GM12878 (cell line): ENCODE measurements around the gene MPST. TPM values are rescaled to one million over a fixed set of nuclear protein-coding genes. Genes with fewer than 3 reads are reported as not detected.

ENCODE experiments used
- ATAC-seq: fragments of 200-7000 bp; cut with Tn5 transposase; 3 replicates; pipeline ENCODE4 v1.9.1; 2020; ENCODE audit warnings: mild to moderate bottlenecking, moderate library complexity
- BruUV-seq: library from RNA; stranded (reverse); fragments of 400-500 nt; replicated peaks from 2 replicates; lab custom pipeline; 2021; lab: Mats Ljungman, UMichigan
- CTCF ChIA-PET: fragments of 300-600 bp; sonication (Branson Sonifier 250); formaldehyde crosslinking; extraction: SDS; loops from one replicate; lab custom pipeline; 2021; ENCODE audit warnings: inconsistent platforms; lab: Yijun Ruan, JAX
- POLR2A ChIA-PET: fragments of 350-600 bp; formaldehyde crosslinking; extraction: SDS; loops from one replicate; lab custom pipeline; 2021; ENCODE audit warnings: inconsistent platforms; lab: Charles Lee
- RAD21 ChIA-PET: fragments of 300-600 bp; sonication (Branson Sonifier 250); formaldehyde crosslinking; loops from one replicate; lab custom pipeline; 2023; ENCODE audit warnings: antibody characterized with exemption; ENCODE audit not compliant: unreplicated experiment; lab: Charles Lee
- SMC1A ChIA-PET: fragments of 300-600 bp; sonication (Branson Sonifier 250); formaldehyde crosslinking; loops from one replicate; lab custom pipeline; 2023; ENCODE audit not compliant: unreplicated experiment, uncharacterized antibody; lab: Charles Lee
- DNase-seq: peaks from one replicate; pipeline ENCODE4 v3.0.0-alpha.2; 2011; ENCODE audit warnings: low read depth, low spot score
- FAIRE-seq: peaks from 3 replicates; lab custom pipeline; 2011; peaks lifted over from hg19 to GRCh38; lab: Jason Lieb, UNC
- H2AFZ ChIP-seq: 2 replicates; pipeline ENCODE4 v1.6.0; 2011; ENCODE audit warnings: low read depth, low read length, control low read depth; ENCODE audit not compliant: control insufficient read depth
- H3K27ac ChIP-seq: 2 replicates; pipeline ENCODE4 v1.5.1; 2011; ENCODE audit warnings: control low read depth; ENCODE audit not compliant: control insufficient read depth, insufficient read depth
- H3K27me3 ChIP-seq, 2 experiments: replicated peaks in 1 of 2; 2 replicates each; pipeline versions ENCODE4 v1.6.0 to v1.6.1; 2011; ENCODE audit warnings: low read length in 1 of 2; ENCODE audit not compliant: control insufficient read depth in 2 of 2, insufficient read depth in 2 of 2
- H3K36me3 ChIP-seq, 2 experiments: 2 replicates each; pipeline ENCODE4 v1.5.1; 2011; ENCODE audit warnings: low read length in 1 of 2; ENCODE audit not compliant: control insufficient read depth in 2 of 2, insufficient read depth in 2 of 2
- H3K4me1 ChIP-seq: 2 replicates; pipeline ENCODE4 v1.6.1; 2011; ENCODE audit warnings: mild to moderate bottlenecking, low read length, moderate library complexity, mixed read lengths; ENCODE audit not compliant: control insufficient read depth, insufficient read depth
- H3K4me2 ChIP-seq: 2 replicates; pipeline ENCODE4 v1.6.0; 2011; ENCODE audit warnings: control low read depth; ENCODE audit not compliant: control insufficient read depth, insufficient read depth
- H3K4me3 ChIP-seq: fragments of 200-600 bp; sonication (generic); 2 replicates; pipeline ENCODE4 v1.5.1; 2016
- H3K79me2 ChIP-seq: 2 replicates; pipeline ENCODE4 v1.6.0; 2011; ENCODE audit warnings: low read length; ENCODE audit not compliant: control insufficient read depth, insufficient read depth
- H3K9ac ChIP-seq: 2 replicates; pipeline ENCODE4 v1.8.0; 2011; ENCODE audit warnings: low read length, control low read depth, mixed read lengths; ENCODE audit not compliant: control insufficient read depth, insufficient read depth
- H3K9me3 ChIP-seq: replicated peaks from 3 replicates; pipeline ENCODE4 v1.5.1; 2011; ENCODE audit warnings: mild to moderate bottlenecking, low read length; ENCODE audit not compliant: control insufficient read depth, insufficient read depth
- H4K20me1 ChIP-seq: 2 replicates; pipeline ENCODE4 v1.6.0; 2011; ENCODE audit not compliant: control insufficient read depth, insufficient read depth
- BHLHE40 ChIP-seq, 2 experiments: fragments of 450-650 bp in 1 of 2; IDR thresholded peaks; 2 replicates each; pipeline ENCODE4 v1.6.1; 2011 to 2017; ENCODE audit warnings: low read depth in 2 of 2, borderline replicate concordance in 1 of 2, improper control_type of control experiment in 1 of 2, low read length in 1 of 2, mild to moderate bottlenecking in 1 of 2
- DPF2 ChIP-seq: fragments of 450-650 bp; IDR thresholded peaks from 2 replicates; pipeline ENCODE4 v1.6.1; 2017; ENCODE audit warnings: mild to moderate bottlenecking
- KAT2A ChIP-seq: conservative IDR thresholded peaks from 2 replicates; pipeline ENCODE4 v1.6.1; 2011; ENCODE audit warnings: low read depth, low read length; ENCODE audit not compliant: control insufficient read depth
- MEF2A ChIP-seq: IDR thresholded peaks from 2 replicates; pipeline ENCODE4 v1.6.1; 2011; ENCODE audit warnings: low read depth, mild to moderate bottlenecking, low read length, moderate library complexity; ENCODE audit not compliant: insufficient read depth
- NFYB ChIP-seq: IDR thresholded peaks from 2 replicates; pipeline ENCODE4 v1.6.1; 2011; ENCODE audit warnings: low read depth, mild to moderate bottlenecking, low read length, improper control_type of control experiment, moderate library complexity; ENCODE audit not compliant: insufficient read depth
- NR2C2 ChIP-seq: IDR thresholded peaks from 2 replicates; pipeline ENCODE4 v1.6.1; 2011; ENCODE audit warnings: borderline replicate concordance, low read depth; ENCODE audit not compliant: control insufficient read depth, insufficient read length
- NR2F1 ChIP-seq: fragments of 450-650 bp; conservative IDR thresholded peaks from 2 replicates; pipeline ENCODE4 v1.6.1; 2017; ENCODE audit warnings: mild to moderate bottlenecking
- WGBS: methylation state at CpG from one replicate; pipeline ENCODE4 v1.1.6; 2016; ENCODE audit warnings: low lambda C conversion rate; ENCODE audit not compliant: insufficient replicate concordance, insufficient coverage; ENCODE audit errors: missing lambda C conversion rate; 5-methylcytosine and 5-hydroxymethylcytosine counted together
- in situ Hi-C: fragments of 300-500 bp; cut with MboI; formaldehyde crosslinking; loops from 9 replicates; pipeline ENCODE4 v1.14.3; 2018; ENCODE audit warnings: mixed read lengths
- intact Hi-C: fragments of 100-400 bp; cut with micrococcal nuclease; formaldehyde crosslinking; loops from one replicate; pipeline ENCODE4 v1.14.2; 2022; ENCODE audit not compliant: unreplicated experiment
- polyA plus RNA-seq, 11 experiments: library from polyadenylated mRNA; depleted of rRNA in 4 of 11; unstranded in 6 of 11; stranded (reverse) in 5 of 11; fragments of >200 nt; fragmentation: Nextera tagmentation in 4 of 11; fragmentation: Illumina TruSeq in 1 of 11; extraction: Ambion mirVana in 4 of 11; extraction: Trizol in 1 of 11; gene quantifications; 1 replicate in 1 of 11; 2 replicates in 10 of 11; pipeline versions ENCODE4 v1.2.1 to v1.2.3, GENCODE V29; 2011 to 2016; ENCODE audit warnings: inconsistent platforms in 2 of 11, missing spikeins in 2 of 11, low read depth in 1 of 11
- total RNA-seq, 4 experiments: library from RNA; depleted of rRNA in 3 of 4; stranded (reverse); fragments of >200 nt in 3 of 4; fragmentation: Illumina TruSeq in 1 of 4; extraction: Trizol in 1 of 4; gene quantifications; 2 replicates each; pipeline versions ENCODE4 v1.2.1 to v1.2.3, GENCODE V29; 2013 to 2021
- TF ChIP-seq, protein P1 (sequence below): IDR thresholded peaks from 2 replicates; pipeline ENCODE4 v1.6.1; 2011; ENCODE audit warnings: mild to moderate bottlenecking, low read depth, low read length, moderate library complexity; ENCODE audit not compliant: insufficient replicate concordance
- TF ChIP-seq, protein P2 (sequence below): fragments of 450-650 bp; IDR thresholded peaks from 2 replicates; pipeline ENCODE4 v1.6.1; 2018; ENCODE audit warnings: mild to moderate bottlenecking, low read depth, moderate library complexity; ENCODE audit not compliant: partially characterized antibody
- TF ChIP-seq, protein P3 (sequence below): fragments of 450-650 bp; IDR thresholded peaks from 2 replicates; pipeline ENCODE4 v1.6.1; 2017; ENCODE audit warnings: mild to moderate bottlenecking, low read depth, inconsistent platforms; ENCODE audit not compliant: poor library complexity, severe bottlenecking
- TF ChIP-seq, protein P4 (sequence below): IDR thresholded peaks from 2 replicates; pipeline ENCODE4 v1.6.1; 2012; ENCODE audit warnings: mild to moderate bottlenecking, low read depth, low read length

The MPST gene
- total and polyA plus RNA-seq, 10 of the 15 experiments (the other 5 are each of a cell fraction or from before 2014, with no cell fraction given): 0.95 to 88.7 (median 38.5) TPM

DNA sequence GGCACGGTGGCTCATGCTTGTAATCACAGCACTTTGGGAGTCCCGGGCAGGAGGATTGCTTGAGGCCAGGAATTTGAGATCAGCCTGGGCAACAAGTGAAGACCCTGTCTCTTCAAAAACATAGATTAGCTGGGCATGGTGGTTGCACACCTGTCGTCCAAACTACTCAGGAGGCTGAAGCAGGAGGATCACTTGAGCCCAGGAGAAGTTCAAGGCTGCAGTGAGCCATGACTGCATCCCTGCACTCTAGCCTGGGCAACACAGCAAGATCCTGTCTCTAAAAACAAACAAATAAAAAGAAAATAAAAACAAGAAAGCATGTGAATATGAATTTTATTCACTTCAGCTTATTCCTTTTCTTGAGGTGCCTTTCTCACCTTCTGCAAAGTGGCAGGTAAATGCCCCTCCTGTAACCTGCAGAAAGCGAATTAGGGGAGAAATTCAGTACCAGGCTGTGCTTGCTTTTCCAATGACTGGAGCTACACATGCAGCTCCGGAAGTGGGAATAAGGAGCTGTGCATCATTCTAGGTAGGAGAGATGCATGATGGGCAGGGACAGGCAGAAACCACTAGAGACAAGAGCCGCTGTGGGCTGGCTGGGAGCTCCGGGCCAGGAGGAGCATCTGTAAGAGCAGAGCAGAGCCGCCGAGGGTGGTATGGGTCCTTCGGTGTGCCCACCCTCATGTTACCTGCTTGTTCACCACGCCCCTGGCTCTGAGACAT, 17.3 kb downstream of the MPST start (continued):
- TF ChIP-seq BHLHE40 (IDR thresholded peaks at IDR 0.05; ENCODE audit: borderline replicate concordance in 1 of 2, low read depth in 2 of 2, low read length in 1 of 2) (no peak), NFYB (no peak)
- TF ChIP-seq, protein P1, sequence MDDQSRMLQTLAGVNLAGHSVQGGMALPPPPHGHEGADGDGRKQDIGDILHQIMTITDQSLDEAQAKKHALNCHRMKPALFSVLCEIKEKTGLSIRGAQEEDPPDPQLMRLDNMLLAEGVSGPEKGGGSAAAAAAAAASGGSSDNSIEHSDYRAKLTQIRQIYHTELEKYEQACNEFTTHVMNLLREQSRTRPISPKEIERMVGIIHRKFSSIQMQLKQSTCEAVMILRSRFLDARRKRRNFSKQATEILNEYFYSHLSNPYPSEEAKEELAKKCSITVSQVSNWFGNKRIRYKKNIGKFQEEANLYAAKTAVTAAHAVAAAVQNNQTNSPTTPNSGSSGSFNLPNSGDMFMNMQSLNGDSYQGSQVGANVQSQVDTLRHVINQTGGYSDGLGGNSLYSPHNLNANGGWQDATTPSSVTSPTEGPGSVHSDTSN: no peak
- TF ChIP-seq, protein P2, sequence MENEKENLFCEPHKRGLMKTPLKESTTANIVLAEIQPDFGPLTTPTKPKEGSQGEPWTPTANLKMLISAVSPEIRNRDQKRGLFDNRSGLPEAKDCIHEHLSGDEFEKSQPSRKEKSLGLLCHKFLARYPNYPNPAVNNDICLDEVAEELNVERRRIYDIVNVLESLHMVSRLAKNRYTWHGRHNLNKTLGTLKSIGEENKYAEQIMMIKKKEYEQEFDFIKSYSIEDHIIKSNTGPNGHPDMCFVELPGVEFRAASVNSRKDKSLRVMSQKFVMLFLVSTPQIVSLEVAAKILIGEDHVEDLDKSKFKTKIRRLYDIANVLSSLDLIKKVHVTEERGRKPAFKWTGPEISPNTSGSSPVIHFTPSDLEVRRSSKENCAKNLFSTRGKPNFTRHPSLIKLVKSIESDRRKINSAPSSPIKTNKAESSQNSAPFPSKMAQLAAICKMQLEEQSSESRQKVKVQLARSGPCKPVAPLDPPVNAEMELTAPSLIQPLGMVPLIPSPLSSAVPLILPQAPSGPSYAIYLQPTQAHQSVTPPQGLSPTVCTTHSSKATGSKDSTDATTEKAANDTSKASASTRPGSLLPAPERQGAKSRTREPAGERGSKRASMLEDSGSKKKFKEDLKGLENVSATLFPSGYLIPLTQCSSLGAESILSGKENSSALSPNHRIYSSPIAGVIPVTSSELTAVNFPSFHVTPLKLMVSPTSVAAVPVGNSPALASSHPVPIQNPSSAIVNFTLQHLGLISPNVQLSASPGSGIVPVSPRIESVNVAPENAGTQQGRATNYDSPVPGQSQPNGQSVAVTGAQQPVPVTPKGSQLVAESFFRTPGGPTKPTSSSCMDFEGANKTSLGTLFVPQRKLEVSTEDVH: no peak

DNA sequence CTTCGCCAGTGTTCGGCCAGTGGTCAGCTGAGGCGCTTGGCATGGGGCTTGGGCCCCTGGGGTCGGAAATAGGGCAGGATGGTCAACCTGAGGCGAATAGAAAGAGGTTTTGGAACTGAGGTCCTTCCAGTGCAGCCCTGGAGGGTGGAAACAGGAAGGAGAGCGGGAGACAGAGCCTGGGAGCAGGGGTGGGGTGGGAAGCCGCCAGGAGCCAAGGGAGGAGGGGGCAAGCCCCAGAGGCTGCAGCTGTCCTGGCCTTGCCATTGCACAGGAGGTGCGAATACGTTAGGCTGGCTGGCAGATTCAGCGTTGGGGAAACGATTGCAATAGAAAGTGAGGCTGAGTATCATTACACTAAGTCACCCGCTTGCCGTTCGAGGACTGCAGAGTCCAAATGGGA, 18.1 kb downstream of the MPST start:
- CTCF ChIA-PET: no interaction called here
- intact Hi-C loops: no loop called here
- no peak overlapping the region for H3K27ac ChIP-seq
- no peaks in the 10 kb centered on the region for H3K9me3 ChIP-seq
- RAD21 ChIA-PET: no interaction called here
- no TSS peak for BruUV-seq
- SMC1A ChIA-PET: no interaction called here
- ATAC-seq (no peak), DNase-seq (no peak), FAIRE-seq (no peak)
- no peaks in the 10 kb centered on the region for H3K36me3 ChIP-seq
- H2AFZ ChIP-seq: no peak overlapping the region
- no peak overlapping the region for H3K9ac ChIP-seq
- H3K4me3 ChIP-seq: no peak overlapping the region
- in situ Hi-C loops: no loop called here
- no peaks in the 10 kb centered on the region for H3K4me1 ChIP-seq
- 65% methylated on average over 13 of the region's 14 CpGs for WGBS
- H4K20me1 ChIP-seq: no peaks in the 10 kb centered on the region
- H3K27me3 ChIP-seq: no peaks in the 10 kb centered on the region; a peak in 1 of 4 replicates
- H3K79me2 ChIP-seq: no peaks in the 10 kb centered on the region
- no peak overlapping the region for H3K4me2 ChIP-seq
- POLR2A ChIA-PET: no interaction called here
- no peak for TF ChIP-seq NR2C2
- TF ChIP-seq, protein P3, sequence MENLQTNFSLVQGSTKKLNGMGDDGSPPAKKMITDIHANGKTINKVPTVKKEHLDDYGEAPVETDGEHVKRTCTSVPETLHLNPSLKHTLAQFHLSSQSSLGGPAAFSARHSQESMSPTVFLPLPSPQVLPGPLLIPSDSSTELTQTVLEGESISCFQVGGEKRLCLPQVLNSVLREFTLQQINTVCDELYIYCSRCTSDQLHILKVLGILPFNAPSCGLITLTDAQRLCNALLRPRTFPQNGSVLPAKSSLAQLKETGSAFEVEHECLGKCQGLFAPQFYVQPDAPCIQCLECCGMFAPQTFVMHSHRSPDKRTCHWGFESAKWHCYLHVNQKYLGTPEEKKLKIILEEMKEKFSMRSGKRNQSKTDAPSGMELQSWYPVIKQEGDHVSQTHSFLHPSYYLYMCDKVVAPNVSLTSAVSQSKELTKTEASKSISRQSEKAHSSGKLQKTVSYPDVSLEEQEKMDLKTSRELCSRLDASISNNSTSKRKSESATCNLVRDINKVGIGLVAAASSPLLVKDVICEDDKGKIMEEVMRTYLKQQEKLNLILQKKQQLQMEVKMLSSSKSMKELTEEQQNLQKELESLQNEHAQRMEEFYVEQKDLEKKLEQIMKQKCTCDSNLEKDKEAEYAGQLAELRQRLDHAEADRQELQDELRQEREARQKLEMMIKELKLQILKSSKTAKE: no peak
- no peak for TF ChIP-seq KAT2A
- TF ChIP-seq, protein P4, sequence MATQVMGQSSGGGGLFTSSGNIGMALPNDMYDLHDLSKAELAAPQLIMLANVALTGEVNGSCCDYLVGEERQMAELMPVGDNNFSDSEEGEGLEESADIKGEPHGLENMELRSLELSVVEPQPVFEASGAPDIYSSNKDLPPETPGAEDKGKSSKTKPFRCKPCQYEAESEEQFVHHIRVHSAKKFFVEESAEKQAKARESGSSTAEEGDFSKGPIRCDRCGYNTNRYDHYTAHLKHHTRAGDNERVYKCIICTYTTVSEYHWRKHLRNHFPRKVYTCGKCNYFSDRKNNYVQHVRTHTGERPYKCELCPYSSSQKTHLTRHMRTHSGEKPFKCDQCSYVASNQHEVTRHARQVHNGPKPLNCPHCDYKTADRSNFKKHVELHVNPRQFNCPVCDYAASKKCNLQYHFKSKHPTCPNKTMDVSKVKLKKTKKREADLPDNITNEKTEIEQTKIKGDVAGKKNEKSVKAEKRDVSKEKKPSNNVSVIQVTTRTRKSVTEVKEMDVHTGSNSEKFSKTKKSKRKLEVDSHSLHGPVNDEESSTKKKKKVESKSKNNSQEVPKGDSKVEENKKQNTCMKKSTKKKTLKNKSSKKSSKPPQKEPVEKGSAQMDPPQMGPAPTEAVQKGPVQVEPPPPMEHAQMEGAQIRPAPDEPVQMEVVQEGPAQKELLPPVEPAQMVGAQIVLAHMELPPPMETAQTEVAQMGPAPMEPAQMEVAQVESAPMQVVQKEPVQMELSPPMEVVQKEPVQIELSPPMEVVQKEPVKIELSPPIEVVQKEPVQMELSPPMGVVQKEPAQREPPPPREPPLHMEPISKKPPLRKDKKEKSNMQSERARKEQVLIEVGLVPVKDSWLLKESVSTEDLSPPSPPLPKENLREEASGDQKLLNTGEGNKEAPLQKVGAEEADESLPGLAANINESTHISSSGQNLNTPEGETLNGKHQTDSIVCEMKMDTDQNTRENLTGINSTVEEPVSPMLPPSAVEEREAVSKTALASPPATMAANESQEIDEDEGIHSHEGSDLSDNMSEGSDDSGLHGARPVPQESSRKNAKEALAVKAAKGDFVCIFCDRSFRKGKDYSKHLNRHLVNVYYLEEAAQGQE: no peak
- TF ChIP-seq DPF2: no peak
- no peak for TF ChIP-seq MEF2A
- no peak for TF ChIP-seq NR2F1
